ENCODE measurements around the gene PHYHD1. TPM values are rescaled to one million over a fixed set of nuclear protein-coding genes. Genes with fewer than 3 reads are reported as not detected.

The PHYHD1 gene
- polyA plus RNA-seq, 2 of the 4 experiments (the other 2 are of a cell fraction) = not detected

DNA sequence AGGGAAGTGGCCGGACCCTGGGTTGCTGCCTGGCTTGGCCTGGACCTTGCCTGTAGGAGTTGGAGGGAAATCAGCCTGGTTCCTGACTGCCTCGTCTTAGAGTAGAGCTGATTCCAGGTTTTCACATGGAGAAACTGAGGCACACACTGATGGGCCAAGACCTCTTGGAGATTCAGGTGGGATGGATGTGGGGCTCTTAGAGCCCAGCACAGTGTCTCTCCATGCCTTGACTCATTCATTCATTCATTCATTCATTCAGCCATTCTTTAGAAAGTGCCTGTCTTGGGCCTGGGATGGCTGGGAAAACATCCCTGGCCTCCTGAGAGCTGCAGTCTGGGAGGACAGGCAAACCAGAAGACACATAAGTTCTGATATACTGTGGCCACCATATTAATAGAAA lies 36.6 kb upstream of the PHYHD1 start (continued):
- TF ChIP-seq EHMT2 (IDR thresholded peaks at IDR 0.05; ENCODE audit: low read depth) = no peak
- no peak for TF ChIP-seq CHD4 (IDR thresholded peaks at IDR 0.05; ENCODE audit: borderline replicate concordance)
- TF ChIP-seq ZSCAN20 (CRISPR knock-in tag; IDR thresholded peaks at IDR 0.05) = no peak

- DNase-seq (ENCODE audit: low read depth in 1 of 2, low spot score in 1 of 2) = no peak
- H3K9me3 ChIP-seq = no peaks in the 10 kb centered on the region
- H3K27ac ChIP-seq = no peak overlapping the region
- ChIA-PET POLR2A (no interaction called here), CTCF (interaction anchor here (1.7 to 3.2 kb wide), 2 partner anchors 23 to 43 kb away, joined by 6 to 13 read pairs; no protein-coding TSS in a partner anchor)
- 97% methylated on average over 8 of the region's 8 CpGs for WGBS (ENCODE audit: missing lambda C conversion rate)
- H3K4me2 ChIP-seq = no peak overlapping the region
- H3K4me1 ChIP-seq = peaks cover 23% of the 10 kb centered on the region
- TF ChIP-seq EP300 (IDR thresholded peaks at IDR 0.05) = no peak
- TF ChIP-seq ZSCAN20 (CRISPR knock-in tag; IDR thresholded peaks at IDR 0.05) = no peak
- TF ChIP-seq EHMT2 (IDR thresholded peaks at IDR 0.05; ENCODE audit: low read depth) = no peak
- TF ChIP-seq HOXB5 (CRISPR knock-in tag; IDR thresholded peaks at IDR 0.05) = no peak
- FAIRE-seq = no peak
- no peak overlapping the region for H3K4me3 ChIP-seq
- ATAC-seq = no peak
Measured at GRCh38 chr9:128885376-128885775, 35.4 kb upstream of the PHYHD1 start.

GRCh38 chr9:128885798-128886197 lies 35.0 kb upstream of the PHYHD1 start:
- 90% methylated on average over 15 of the region's 15 CpGs for WGBS (ENCODE audit: missing lambda C conversion rate)
- ChIA-PET POLR2A (no interaction called here), CTCF (interaction anchor here (1.7 to 3.2 kb wide), 2 partner anchors 23 to 42 kb away, joined by 6 to 13 read pairs; no protein-coding TSS in a partner anchor)
- ATAC-seq = no peak
- Histone ChIP-seq H3K4me1 (peaks cover 22% of the 10 kb centered on the region), H3K9me3 (no peaks in the 10 kb centered on the region), H3K4me3 (no peak overlapping the region), H3K4me2 (no peak overlapping the region), H3K27ac (no peak overlapping the region)
- TF ChIP-seq FOSB (CRISPR knock-in tag; IDR thresholded peaks at IDR 0.05) = no peak
- no peak for TF ChIP-seq RCOR1 (IDR thresholded peaks at IDR 0.05; ENCODE audit: low read depth, low read length)
- TF ChIP-seq NR3C1 (IDR thresholded peaks at IDR 0.05) = no peak
- TF ChIP-seq SREBF2 (IDR thresholded peaks at IDR 0.05) = no peak
- TF ChIP-seq, protein P1, sequence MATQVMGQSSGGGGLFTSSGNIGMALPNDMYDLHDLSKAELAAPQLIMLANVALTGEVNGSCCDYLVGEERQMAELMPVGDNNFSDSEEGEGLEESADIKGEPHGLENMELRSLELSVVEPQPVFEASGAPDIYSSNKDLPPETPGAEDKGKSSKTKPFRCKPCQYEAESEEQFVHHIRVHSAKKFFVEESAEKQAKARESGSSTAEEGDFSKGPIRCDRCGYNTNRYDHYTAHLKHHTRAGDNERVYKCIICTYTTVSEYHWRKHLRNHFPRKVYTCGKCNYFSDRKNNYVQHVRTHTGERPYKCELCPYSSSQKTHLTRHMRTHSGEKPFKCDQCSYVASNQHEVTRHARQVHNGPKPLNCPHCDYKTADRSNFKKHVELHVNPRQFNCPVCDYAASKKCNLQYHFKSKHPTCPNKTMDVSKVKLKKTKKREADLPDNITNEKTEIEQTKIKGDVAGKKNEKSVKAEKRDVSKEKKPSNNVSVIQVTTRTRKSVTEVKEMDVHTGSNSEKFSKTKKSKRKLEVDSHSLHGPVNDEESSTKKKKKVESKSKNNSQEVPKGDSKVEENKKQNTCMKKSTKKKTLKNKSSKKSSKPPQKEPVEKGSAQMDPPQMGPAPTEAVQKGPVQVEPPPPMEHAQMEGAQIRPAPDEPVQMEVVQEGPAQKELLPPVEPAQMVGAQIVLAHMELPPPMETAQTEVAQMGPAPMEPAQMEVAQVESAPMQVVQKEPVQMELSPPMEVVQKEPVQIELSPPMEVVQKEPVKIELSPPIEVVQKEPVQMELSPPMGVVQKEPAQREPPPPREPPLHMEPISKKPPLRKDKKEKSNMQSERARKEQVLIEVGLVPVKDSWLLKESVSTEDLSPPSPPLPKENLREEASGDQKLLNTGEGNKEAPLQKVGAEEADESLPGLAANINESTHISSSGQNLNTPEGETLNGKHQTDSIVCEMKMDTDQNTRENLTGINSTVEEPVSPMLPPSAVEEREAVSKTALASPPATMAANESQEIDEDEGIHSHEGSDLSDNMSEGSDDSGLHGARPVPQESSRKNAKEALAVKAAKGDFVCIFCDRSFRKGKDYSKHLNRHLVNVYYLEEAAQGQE (IDR thresholded peaks at IDR 0.05) = no peak
- TF ChIP-seq, protein P2, sequence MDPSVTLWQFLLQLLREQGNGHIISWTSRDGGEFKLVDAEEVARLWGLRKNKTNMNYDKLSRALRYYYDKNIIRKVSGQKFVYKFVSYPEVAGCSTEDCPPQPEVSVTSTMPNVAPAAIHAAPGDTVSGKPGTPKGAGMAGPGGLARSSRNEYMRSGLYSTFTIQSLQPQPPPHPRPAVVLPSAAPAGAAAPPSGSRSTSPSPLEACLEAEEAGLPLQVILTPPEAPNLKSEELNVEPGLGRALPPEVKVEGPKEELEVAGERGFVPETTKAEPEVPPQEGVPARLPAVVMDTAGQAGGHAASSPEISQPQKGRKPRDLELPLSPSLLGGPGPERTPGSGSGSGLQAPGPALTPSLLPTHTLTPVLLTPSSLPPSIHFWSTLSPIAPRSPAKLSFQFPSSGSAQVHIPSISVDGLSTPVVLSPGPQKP (IDR thresholded peaks at IDR 0.05; ENCODE audit: low read depth, low read length) = no peak
- no peak for DNase-seq (ENCODE audit: low read depth in 1 of 2, low spot score in 1 of 2)
- no peak for FAIRE-seq

- DNase-seq (ENCODE audit: low read depth in 1 of 2, low spot score in 1 of 2) (no peak), FAIRE-seq (no peak), ATAC-seq (no peak)
- Histone ChIP-seq H3K4me1 (peaks cover 24% of the 10 kb centered on the region), H3K27ac (no peak overlapping the region), H3K4me2 (no peak overlapping the region), H3K4me3 (no peak overlapping the region), H3K9me3 (no peaks in the 10 kb centered on the region)
- CTCF ChIA-PET = interaction anchor here (1.2 to 3.2 kb wide), 4 partner anchors 14 to 42 kb away, joined by 3 to 13 read pairs (median 5); no protein-coding TSS in a partner anchor
- TF ChIP-seq RAD21 (conservative IDR thresholded peaks at IDR 0.05 in 1 of 2, IDR thresholded peaks at IDR 0.05 in 1 of 2) (no peak), CBX8 (IDR thresholded peaks at IDR 0.05) (no peak)
- WGBS (ENCODE audit: missing lambda C conversion rate) = 74% methylated on average over 13 of the region's 13 CpGs
- POLR2A ChIA-PET = no interaction called here
Measured at GRCh38 chr9:128886211-128886891, 34.4 kb upstream of the PHYHD1 start.

All from A549 (cell line).